Activated CD8-positive, alpha-beta memory T cell treated with anti-CD3 and anti-CD28 coated beads, Interleukin-2, amount 50 U/mL, for 1 hour (primary cell): ENCODE measurements around the gene NEMP2.

Experiments used
- DNase-seq: peaks from one replicate; pipeline ENCODE4 v3.0.0-alpha.2; 2020; ENCODE audit errors: extremely low read depth

The NEMP2 gene

GRCh38 chr2:190554357-190555006 lies 20.0 kb upstream of the NEMP2 start:
- DNase-seq = no peak

- DNase-seq = no peak
Measured at GRCh38 chr2:190553254-190553653, 18.7 kb upstream of the NEMP2 start.

GRCh38 chr2:190551928-190552327 lies 17.4 kb upstream of the NEMP2 start:
- no peak for DNase-seq

GRCh38 chr2:190550137-190550536 lies 15.6 kb upstream of the NEMP2 start:
- no peak for DNase-seq

GRCh38 chr2:190547886-190548285 lies 13.4 kb upstream of the NEMP2 start:
- DNase-seq = no peak

- no peak for DNase-seq
Measured at GRCh38 chr2:190546734-190547133, 12.2 kb upstream of the NEMP2 start.

GRCh38 chr2:190545555-190546385 lies 11.2 kb upstream of the NEMP2 start:
- no peak for DNase-seq

GRCh38 chr2:190545093-190545492 lies 10.6 kb upstream of the NEMP2 start:
- no peak for DNase-seq

GRCh38 chr2:190540048-190540447 lies 5.5 kb upstream of the NEMP2 start:
- DNase-seq = no peak

- no peak for DNase-seq
Measured at GRCh38 chr2:190538201-190538600, 3.7 kb upstream of the NEMP2 start.

- no peak for DNase-seq
Measured at GRCh38 chr2:190537765-190538164, 3.2 kb upstream of the NEMP2 start.

- DNase-seq = no peak
Measured at GRCh38 chr2:190535586-190535985, 1.1 kb upstream of the NEMP2 start.

GRCh38 chr2:190535121-190535439 lies 558 bp upstream of the NEMP2 start:
- no peak for DNase-seq

- DNase-seq = peak; percentile 22
Measured at GRCh38 chr2:190533968-190534309, 583 bp downstream of the NEMP2 start.

GRCh38 chr2:190533175-190533967 lies 1.2 kb downstream of the NEMP2 start:
- no peak for DNase-seq

GRCh38 chr2:190532581-190532980 lies 1.9 kb downstream of the NEMP2 start:
- no peak for DNase-seq

- DNase-seq = no peak
Measured at GRCh38 chr2:190530248-190530900, 4.1 kb downstream of the NEMP2 start.

- DNase-seq = no peak
Measured at GRCh38 chr2:190529486-190530247, 4.9 kb downstream of the NEMP2 start.

- no peak for DNase-seq
Measured at GRCh38 chr2:190528521-190529001, 6.0 kb downstream of the NEMP2 start.

GRCh38 chr2:190527918-190528317 lies 6.6 kb downstream of the NEMP2 start:
- DNase-seq = no peak

- no peak for DNase-seq
Measured at GRCh38 chr2:190527214-190527613, 7.3 kb downstream of the NEMP2 start.
